ENCODE measurements around the gene CBR1. TPM values are rescaled to one million over a fixed set of nuclear protein-coding genes. Genes with fewer than 3 reads are reported as not detected.

The CBR1 gene
- total and polyA plus RNA-seq, 9 of the 15 experiments (the other 6 are each of a cell fraction or from before 2014, with no cell fraction given): 2.5 to 33.8 (median 15.1) TPM

- TF ChIP-seq ZNF407 (IDR thresholded peaks at IDR 0.05; ENCODE audit: low read depth) (peak; percentile 71), E2F6 (IDR thresholded peaks at IDR 0.05; ENCODE audit: borderline replicate concordance in 1 of 2, extremely low read depth in 1 of 2, insufficient read depth in 1 of 2, insufficient read length in 1 of 2, low read depth in 1 of 2, low read length in 1 of 2, poor library complexity in 1 of 2, severe bottlenecking in 1 of 2) (peak; percentile 43 to 65), PHF8 (IDR thresholded peaks at IDR 0.05; ENCODE audit: borderline replicate concordance, low read length) (peak; percentile 69; the same call in 1 of the 2 replicates), CBX8 (IDR thresholded peaks at IDR 0.05; ENCODE audit: borderline replicate concordance, extremely low read depth, low read depth, low read length, poor library complexity, severe bottlenecking) (no peak), CBFB (CRISPR knock-in tag; IDR thresholded peaks at IDR 0.05) (peak; percentile 71; the same call in 1 of the 2 replicates), RBFOX2 (IDR thresholded peaks at IDR 0.05; ENCODE audit: low read depth, low read length) (peak; percentile 77), HDAC2 (IDR thresholded peaks at IDR 0.05) (no peak), CCNT2 (IDR thresholded peaks at IDR 0.05; ENCODE audit: borderline replicate concordance, extremely low read depth, insufficient read length, low read depth, low read length) (peak; percentile 51), U2AF2 (optimal IDR thresholded peaks at IDR 0.05; ENCODE audit: low read depth, low read length) (no peak), ZNF12 (CRISPR knock-in tag; IDR thresholded peaks at IDR 0.05) (0 out of 2 replicates have a peak, but pooled peaks have one; percentile 39), ZFX (CRISPR knock-in tag; IDR thresholded peaks at IDR 0.05) (peak; percentile 54; the same call in 1 of the 2 replicates), L3MBTL2 (IDR thresholded peaks at IDR 0.05) (peak; percentile 90), SAFB (IDR thresholded peaks at IDR 0.05; ENCODE audit: borderline replicate concordance, low read depth, low read length) (peak; percentile 75; the same call in 1 of the 2 replicates), POLR2G (IDR thresholded peaks at IDR 0.05; ENCODE audit: low read depth, low read length) (peak; percentile 83)
- TF ChIP-seq, protein P1, sequence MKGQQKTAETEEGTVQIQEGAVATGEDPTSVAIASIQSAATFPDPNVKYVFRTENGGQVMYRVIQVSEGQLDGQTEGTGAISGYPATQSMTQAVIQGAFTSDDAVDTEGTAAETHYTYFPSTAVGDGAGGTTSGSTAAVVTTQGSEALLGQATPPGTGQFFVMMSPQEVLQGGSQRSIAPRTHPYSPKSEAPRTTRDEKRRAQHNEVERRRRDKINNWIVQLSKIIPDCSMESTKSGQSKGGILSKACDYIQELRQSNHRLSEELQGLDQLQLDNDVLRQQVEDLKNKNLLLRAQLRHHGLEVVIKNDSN (CRISPR knock-in tag; IDR thresholded peaks at IDR 0.05): peak; percentile 89
Measured at GRCh38 chr21:36069713-36070583, at the start of gene CBR1 (continued).

All from K562 (cell line).